ENCODE data around the gene AMPH.

The AMPH gene

DNA sequence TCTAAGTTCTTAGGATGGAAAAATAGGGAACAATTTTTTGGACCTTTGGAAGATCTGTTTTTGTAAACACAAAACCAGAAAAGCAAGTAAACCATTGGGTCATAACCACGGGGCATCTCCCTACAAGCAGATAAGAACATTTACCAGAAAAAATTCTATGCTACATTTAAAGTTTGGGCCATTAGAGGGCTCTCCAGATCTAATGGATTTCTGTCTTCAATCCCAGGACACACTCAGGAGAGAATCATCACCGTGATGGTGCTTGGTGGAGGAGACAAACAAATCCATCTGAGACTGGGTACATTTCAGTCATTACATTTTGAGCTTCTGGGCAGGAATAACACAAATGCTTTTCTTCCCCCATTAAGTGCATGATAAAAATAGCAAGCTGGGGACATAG is 179.3 kb downstream of the AMPH start:
- FAIRE-seq = no peak

DNA sequence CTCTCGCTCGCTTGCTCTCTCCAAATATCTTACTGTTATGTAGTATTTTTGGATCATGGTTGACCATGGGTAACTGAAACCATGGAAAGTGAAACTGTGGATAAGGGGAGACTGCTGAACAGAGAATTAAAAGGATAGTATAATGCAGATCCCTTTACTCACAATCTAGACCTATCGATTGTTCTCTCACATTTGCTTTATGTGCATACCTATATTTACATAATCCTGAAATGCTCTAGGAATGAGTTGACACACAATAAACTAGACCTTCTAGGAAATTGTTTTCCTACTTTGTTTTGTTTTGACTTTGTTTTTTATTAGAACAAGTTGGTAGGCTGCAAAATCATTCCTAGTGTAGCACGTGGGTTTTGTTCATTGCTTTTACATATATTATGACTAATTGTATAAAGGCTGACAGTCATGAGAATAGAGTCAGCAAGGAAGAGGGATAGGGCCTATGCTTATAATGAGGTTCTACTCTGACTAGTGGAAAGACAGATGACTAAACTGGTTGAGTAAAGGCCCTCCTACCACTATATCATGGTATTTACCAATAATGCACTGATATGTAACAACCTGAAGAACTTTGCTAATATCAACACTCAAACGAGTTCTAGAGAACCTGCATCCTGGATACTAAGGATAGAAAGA is 182.5 kb downstream of the AMPH start:
- no peak for TF ChIP-seq POLR2A (IDR thresholded peaks at IDR 0.05; ENCODE audit: low read depth, low read length)
- no peak for TF ChIP-seq POLR2AphosphoS5 (IDR thresholded peaks at IDR 0.05; ENCODE audit: low read depth, low read length)
- TF ChIP-seq TAF1 (IDR thresholded peaks at IDR 0.05; ENCODE audit: borderline replicate concordance, low read depth, low read length) = no peak
- FAIRE-seq (no peak), DNase-seq (ENCODE audit: insufficient read length) (no peak)

More for the DNA sequence above, 179.3 kb downstream of the AMPH start:
- no peak for DNase-seq (ENCODE audit: insufficient read length)
- TF ChIP-seq POLR2A (IDR thresholded peaks at IDR 0.05; ENCODE audit: low read depth, low read length) = no peak
- TF ChIP-seq TAF1 (IDR thresholded peaks at IDR 0.05; ENCODE audit: borderline replicate concordance, low read depth, low read length) = no peak
- no peak for TF ChIP-seq POLR2AphosphoS5 (IDR thresholded peaks at IDR 0.05; ENCODE audit: low read depth, low read length)

DNA sequence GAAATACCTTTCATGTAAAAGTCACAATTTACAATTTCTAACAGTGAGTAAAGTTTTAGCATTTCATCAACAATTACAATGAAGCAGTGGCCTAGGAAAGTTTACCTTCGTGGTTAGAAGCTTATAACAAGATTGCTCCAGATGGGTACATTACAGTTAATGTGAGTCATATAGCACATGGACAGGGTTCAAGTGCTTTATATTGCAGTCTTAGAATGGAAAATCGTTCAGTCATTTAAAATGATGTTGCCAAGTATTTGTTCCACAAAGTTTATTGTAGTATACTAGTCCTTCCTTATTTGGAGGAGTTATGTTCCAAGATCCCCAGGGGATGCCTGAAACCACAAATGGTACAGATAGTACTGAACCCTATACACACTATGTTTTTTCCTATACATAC is 183.1 kb downstream of the AMPH start:
- TF ChIP-seq TAF1 (IDR thresholded peaks at IDR 0.05; ENCODE audit: borderline replicate concordance, low read depth, low read length) = no peak
- TF ChIP-seq POLR2A (IDR thresholded peaks at IDR 0.05; ENCODE audit: low read depth, low read length) = no peak
- no peak for TF ChIP-seq POLR2AphosphoS5 (IDR thresholded peaks at IDR 0.05; ENCODE audit: low read depth, low read length)
- FAIRE-seq = no peak

DNA sequence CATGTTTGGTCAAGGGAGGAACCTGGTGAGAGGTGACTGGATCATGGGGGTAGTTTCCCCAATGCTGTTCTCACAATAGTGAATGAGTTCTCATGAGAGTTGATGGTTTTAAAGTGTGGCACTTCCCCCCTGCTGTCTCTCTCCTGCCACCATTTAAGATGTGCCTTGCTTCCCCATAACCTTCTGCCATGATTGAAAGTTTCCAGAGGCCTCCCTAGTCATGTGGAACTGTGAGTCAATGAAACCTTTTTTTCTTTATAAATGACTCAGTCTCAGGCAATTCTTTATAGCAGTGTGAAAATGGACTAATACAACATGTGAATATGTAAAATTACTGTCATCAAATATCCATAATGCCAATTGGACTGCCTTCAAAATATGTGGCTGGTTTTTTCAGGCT is 192.2 kb downstream of the AMPH start:
- no peak for DNase-seq (ENCODE audit: insufficient read length)
- TF ChIP-seq POLR2A (IDR thresholded peaks at IDR 0.05; ENCODE audit: low read depth, low read length) = no peak
- TF ChIP-seq POLR2AphosphoS5 (IDR thresholded peaks at IDR 0.05; ENCODE audit: low read depth, low read length) = no peak
- TF ChIP-seq TAF1 (IDR thresholded peaks at IDR 0.05; ENCODE audit: borderline replicate concordance, low read depth, low read length) = no peak
- FAIRE-seq = no peak

More for the DNA sequence above, 183.1 kb downstream of the AMPH start:
- DNase-seq (ENCODE audit: insufficient read length) = no peak

DNA sequence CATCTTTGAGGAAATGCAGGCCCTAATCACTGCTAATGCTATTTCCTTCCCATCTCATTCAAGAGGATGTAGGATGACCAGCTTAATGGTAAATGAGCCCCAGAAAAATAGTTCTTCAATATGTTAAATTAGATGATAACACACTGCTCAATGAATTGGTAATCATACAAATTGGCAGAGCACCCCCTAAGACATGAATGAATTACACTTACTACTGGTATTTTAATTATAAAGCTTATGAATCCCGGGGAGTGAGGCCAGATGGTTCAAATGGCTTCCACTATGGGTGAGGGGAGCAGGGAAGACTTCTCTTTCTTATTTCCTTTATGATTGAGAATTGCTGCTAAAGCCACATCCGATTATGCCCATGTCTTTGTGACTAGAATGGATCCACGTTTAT is 198.5 kb downstream of the AMPH start:
- no peak for TF ChIP-seq POLR2AphosphoS5 (IDR thresholded peaks at IDR 0.05; ENCODE audit: low read depth, low read length)
- no peak for TF ChIP-seq TAF1 (IDR thresholded peaks at IDR 0.05; ENCODE audit: borderline replicate concordance, low read depth, low read length)
- no peak for TF ChIP-seq POLR2A (IDR thresholded peaks at IDR 0.05; ENCODE audit: low read depth, low read length)
- no peak for FAIRE-seq
- DNase-seq (ENCODE audit: insufficient read length) = no peak

DNA sequence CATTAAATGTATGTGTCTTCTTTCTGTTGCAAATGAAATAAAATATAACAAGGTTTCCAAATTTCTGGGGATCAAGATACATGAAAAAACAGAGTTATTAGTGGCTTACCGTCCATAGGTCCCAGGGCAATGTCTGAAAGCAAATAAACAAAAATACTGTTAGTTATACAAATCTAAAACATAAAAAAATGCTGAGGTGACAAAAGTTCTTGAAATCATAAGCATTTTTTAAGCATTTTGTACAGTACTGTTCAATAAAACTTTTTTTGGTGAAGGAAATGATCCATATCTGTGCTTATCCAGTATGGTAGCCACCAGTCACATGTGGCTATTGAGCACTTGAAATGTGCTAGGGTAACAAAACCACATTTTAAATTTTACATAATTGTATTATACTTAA is 199.1 kb downstream of the AMPH start:
- DNase-seq (ENCODE audit: insufficient read length) = no peak
- no peak for FAIRE-seq
- TF ChIP-seq POLR2AphosphoS5 (IDR thresholded peaks at IDR 0.05; ENCODE audit: low read depth, low read length) = no peak

DNA sequence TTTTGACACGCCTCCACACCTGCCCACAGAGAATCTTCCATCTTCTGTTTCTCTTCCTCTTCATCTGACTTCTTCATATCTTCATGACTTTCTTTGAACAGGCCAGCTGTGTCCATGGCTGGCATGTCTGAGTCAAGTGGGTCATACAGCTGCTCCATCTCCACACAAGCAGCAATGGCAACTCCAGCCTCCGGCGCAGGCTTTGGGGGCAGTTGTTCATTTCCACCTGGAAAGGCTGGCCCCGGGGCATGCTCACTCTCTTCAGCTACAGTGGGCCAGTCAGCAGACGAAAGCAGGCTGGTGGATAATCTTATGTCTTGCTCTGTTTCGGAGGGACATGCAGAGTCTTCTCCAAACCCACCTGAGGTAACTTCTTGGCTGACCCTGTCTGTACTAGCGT is 202.1 kb downstream of the AMPH start:
- FAIRE-seq = no peak
- TF ChIP-seq POLR2AphosphoS5 (IDR thresholded peaks at IDR 0.05; ENCODE audit: low read depth, low read length) (no peak), POLR2A (IDR thresholded peaks at IDR 0.05; ENCODE audit: low read depth, low read length) (no peak), TAF1 (IDR thresholded peaks at IDR 0.05; ENCODE audit: borderline replicate concordance, low read depth, low read length) (no peak)
- no peak for DNase-seq (ENCODE audit: insufficient read length)

DNA sequence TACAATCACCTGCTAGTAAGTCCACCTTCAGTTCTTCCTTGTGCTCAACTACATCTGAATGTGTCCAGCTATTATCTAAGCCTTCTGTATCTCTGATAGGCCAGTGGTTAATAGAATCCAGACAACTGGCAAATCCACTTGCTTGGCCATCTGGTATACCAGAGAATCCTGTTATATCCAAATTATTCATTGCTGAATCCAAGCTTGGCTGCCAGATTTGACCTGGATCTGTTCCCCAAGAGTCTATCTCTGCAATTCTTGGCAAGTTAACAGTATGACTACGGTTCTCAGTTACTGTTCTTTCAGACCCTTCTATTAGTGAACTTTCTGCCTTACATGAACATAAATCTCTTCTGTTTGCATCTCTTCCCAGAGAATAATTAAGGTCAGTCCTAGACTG is 203.1 kb downstream of the AMPH start:
- FAIRE-seq = no peak
- no peak for DNase-seq (ENCODE audit: insufficient read length)
- TF ChIP-seq TAF1 (IDR thresholded peaks at IDR 0.05; ENCODE audit: borderline replicate concordance, low read depth, low read length) = no peak
- no peak for TF ChIP-seq POLR2AphosphoS5 (IDR thresholded peaks at IDR 0.05; ENCODE audit: low read depth, low read length)
- TF ChIP-seq POLR2A (IDR thresholded peaks at IDR 0.05; ENCODE audit: low read depth, low read length) = no peak

DNA sequence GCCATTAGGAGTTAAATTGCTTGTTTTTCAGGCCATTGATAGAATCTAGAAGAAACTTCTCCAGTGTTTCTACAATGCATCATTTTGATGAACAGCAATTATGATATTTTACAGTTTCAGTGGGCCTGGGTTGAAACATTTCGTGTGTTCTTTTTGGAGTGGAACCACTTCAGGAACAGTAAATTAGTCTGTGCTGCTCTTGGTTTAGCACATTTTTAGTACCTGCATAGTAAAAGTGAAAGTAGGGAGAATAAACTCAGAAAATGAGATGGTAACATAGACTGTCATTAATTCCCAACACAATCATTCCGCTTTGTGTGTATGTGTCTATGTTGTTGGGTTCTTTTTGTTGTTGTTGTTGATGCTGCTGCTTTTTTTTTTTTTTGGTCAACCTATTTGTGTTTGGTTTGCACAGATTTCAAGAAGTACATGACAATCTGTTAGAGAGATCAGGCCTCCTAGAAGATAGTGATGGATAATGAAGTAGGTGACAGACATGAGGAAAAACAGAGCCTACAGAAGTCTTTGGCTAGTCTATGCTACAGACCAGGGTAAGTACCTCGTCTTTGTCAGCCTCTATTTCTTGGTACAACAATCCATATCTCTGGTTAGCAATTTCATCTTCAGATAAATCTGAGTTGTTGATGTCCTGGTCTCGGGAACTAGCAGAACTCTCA is 203.8 kb downstream of the AMPH start:
- FAIRE-seq = no peak
- TF ChIP-seq POLR2AphosphoS5 (IDR thresholded peaks at IDR 0.05; ENCODE audit: low read depth, low read length) = no peak
- no peak for TF ChIP-seq TAF1 (IDR thresholded peaks at IDR 0.05; ENCODE audit: borderline replicate concordance, low read depth, low read length)
- no peak for TF ChIP-seq POLR2A (IDR thresholded peaks at IDR 0.05; ENCODE audit: low read depth, low read length)

DNA sequence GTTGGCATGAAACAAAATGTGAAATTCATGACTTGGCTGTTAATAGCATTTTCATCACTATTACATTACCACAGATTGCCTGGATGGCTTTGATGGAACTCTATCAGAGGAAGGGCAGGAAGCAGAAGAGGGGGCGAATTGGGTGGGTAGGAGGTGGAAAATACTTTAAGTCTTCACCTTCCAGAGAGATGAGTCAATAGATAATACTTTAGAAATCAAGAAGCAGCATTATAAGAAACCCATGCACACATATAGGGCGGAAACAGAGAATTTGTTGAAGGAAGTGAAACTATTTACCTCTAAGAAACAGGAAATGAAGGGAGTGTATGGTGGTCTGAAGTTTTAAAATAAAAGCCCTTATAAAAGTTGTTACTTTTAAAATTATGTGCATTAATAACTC is 205.7 kb downstream of the AMPH start:
- no peak for FAIRE-seq
- TF ChIP-seq POLR2A (IDR thresholded peaks at IDR 0.05; ENCODE audit: low read depth, low read length) = no peak
- TF ChIP-seq TAF1 (IDR thresholded peaks at IDR 0.05; ENCODE audit: borderline replicate concordance, low read depth, low read length) = no peak
- TF ChIP-seq POLR2AphosphoS5 (IDR thresholded peaks at IDR 0.05; ENCODE audit: low read depth, low read length) = no peak
- DNase-seq (ENCODE audit: insufficient read length) = no peak

More for the DNA sequence above, 203.8 kb downstream of the AMPH start:
- DNase-seq (ENCODE audit: insufficient read length) = no peak

DNA sequence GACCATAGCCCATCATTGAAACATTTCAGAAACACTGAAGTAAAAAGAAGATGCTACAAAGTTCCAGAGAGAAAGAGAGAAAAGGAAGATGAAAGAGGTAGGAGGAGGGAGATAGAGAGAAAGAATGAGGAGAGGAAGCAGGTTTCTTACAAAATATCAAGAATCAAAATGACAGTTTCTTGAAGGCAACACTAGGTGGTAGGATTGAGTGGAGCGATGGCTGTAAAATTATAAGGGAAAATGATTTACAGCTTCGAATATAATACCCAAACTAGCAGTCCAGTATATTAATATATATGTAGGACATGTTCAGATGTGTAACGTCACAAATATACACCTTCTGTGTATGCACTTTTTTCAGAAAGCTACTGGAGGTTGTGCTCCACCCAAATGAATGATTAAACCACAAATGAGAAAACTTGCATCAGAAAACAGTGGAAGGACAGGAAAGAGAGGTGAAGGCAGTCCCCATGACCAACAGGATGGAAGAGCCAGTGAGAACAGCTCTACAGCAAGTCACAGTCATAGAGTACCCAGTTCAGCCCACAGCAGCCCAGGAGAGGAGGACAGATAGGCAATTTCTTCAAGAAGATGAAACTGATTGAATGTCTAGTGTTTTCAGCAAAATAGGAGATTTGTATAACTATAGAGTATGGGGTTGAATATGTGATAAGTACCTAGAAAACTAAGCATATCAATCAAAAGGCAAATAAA is 206.3 kb downstream of the AMPH start:
- TF ChIP-seq POLR2AphosphoS5 (IDR thresholded peaks at IDR 0.05; ENCODE audit: low read depth, low read length) = no peak
- FAIRE-seq (no peak), DNase-seq (ENCODE audit: insufficient read length) (no peak)

DNA sequence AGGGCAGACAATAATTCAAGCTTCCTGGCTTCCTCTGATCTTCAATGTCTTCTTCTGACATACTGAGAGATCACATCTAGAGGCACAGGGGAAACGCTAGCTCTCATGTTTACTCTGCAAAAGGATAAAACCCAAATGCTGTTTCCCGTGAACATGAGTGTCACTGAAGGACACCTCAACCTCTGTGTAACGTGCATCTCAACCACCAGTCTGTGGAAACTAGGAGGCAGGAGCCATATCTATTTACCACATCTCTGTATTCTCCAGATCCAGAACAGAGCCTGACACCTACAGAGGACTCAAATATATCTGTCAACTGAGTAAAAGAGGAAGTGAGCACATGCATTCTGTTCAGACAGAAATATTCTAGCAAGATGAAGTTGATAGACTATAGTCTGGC is 217.4 kb downstream of the AMPH start:
- DNase-seq (ENCODE audit: insufficient read length) (no peak), FAIRE-seq (peak; percentile 87)
- TF ChIP-seq POLR2AphosphoS5 (IDR thresholded peaks at IDR 0.05; ENCODE audit: low read depth, low read length) (no peak), POLR2A (IDR thresholded peaks at IDR 0.05; ENCODE audit: low read depth, low read length) (no peak), TAF1 (IDR thresholded peaks at IDR 0.05; ENCODE audit: borderline replicate concordance, low read depth, low read length) (no peak)

Data from GM12892 (cell line).